ENCODE data around the gene NPFFR1. TPM values are rescaled to one million over a fixed set of nuclear protein-coding genes. Genes with fewer than 3 reads are reported as not detected.

Gene NPFFR1
- total and polyA plus RNA-seq, 3 donors from 2014 or later, result 2.6 to 6.6 (median 2.8) TPM

- no peak overlapping the region for H3K27ac ChIP-seq
- no peak overlapping the region for H3K4me3 ChIP-seq
- TF ChIP-seq CTCF (IDR thresholded peaks at IDR 0.05), result no peak
- no peak for TF ChIP-seq POLR2A (IDR thresholded peaks at IDR 0.05)
- no peaks in the 10 kb centered on the region for H3K27me3 ChIP-seq
- WGBS, 2 donors, result 87 to 91% methylated on average over 6 of the region's 6 CpGs
- no peaks in the 10 kb centered on the region for H3K4me1 ChIP-seq
- intact Hi-C loops (cut with DNase I; ENCODE audit: low total_unique reads), result no loop called here
- no peaks in the 10 kb centered on the region for H3K9me3 ChIP-seq
- no peaks in the 10 kb centered on the region for H3K36me3 ChIP-seq (ENCODE audit: low read depth, missing control alignments)
- DNase-seq, result no peak
Observed at GRCh38 chr10:70280099-70280498, 3.7 kb downstream of the NPFFR1 start.

- no peaks in the 10 kb centered on the region for H3K4me1 ChIP-seq
- no peak for DNase-seq
- H3K4me3 ChIP-seq, result no peak overlapping the region
- no peak overlapping the region for H3K27ac ChIP-seq
- intact Hi-C loops (cut with DNase I; ENCODE audit: low total_unique reads), result no loop called here
- WGBS, 2 donors, result 96 to 100% methylated on average over 3 of the region's 3 CpGs
- no peaks in the 10 kb centered on the region for H3K9me3 ChIP-seq
- no peaks in the 10 kb centered on the region for H3K27me3 ChIP-seq
- TF ChIP-seq POLR2A (IDR thresholded peaks at IDR 0.05) (no peak), CTCF (IDR thresholded peaks at IDR 0.05) (no peak)
- no peaks in the 10 kb centered on the region for H3K36me3 ChIP-seq (ENCODE audit: low read depth, missing control alignments)
Observed at GRCh38 chr10:70277396-70278030, 6.3 kb downstream of the NPFFR1 start.

- WGBS, 2 donors, result 64 to 67% methylated on average over 2 of the region's 2 CpGs
Observed at GRCh38 chr10:70274643-70275042, 9.2 kb downstream of the NPFFR1 start.

GRCh38 chr10:70272925-70273316 lies 10.9 kb downstream of the NPFFR1 start:
- TF ChIP-seq CTCF (IDR thresholded peaks at IDR 0.05) (peak in 2 of 3 experiments; percentile 44 to 64), POLR2A (IDR thresholded peaks at IDR 0.05) (no peak)
- Histone ChIP-seq H3K27ac (no peak overlapping the region), H3K9me3 (no peaks in the 10 kb centered on the region), H3K36me3 (ENCODE audit: low read depth, missing control alignments) (no peaks in the 10 kb centered on the region), H3K4me3 (no peak overlapping the region), H3K27me3 (no peaks in the 10 kb centered on the region), H3K4me1 (no peaks in the 10 kb centered on the region)
- no peak for DNase-seq
- intact Hi-C loops (cut with DNase I; ENCODE audit: low total_unique reads), result no loop called here
- 33 to 35% methylated on average over 4 of the region's 4 CpGs for WGBS, 2 donors

More at GRCh38 chr10:70274643-70275042, 9.2 kb downstream of the NPFFR1 start:
- Histone ChIP-seq H3K4me3 (no peak overlapping the region), H3K27ac (peak overlapping the region in 1 of 2 donors; percentile 0), H3K4me1 (no peaks in the 10 kb centered on the region), H3K27me3 (no peaks in the 10 kb centered on the region), H3K9me3 (no peaks in the 10 kb centered on the region), H3K36me3 (ENCODE audit: low read depth, missing control alignments) (no peaks in the 10 kb centered on the region)
- intact Hi-C loops (cut with DNase I; ENCODE audit: low total_unique reads), result no loop called here
- TF ChIP-seq POLR2A (IDR thresholded peaks at IDR 0.05), result no peak
- TF ChIP-seq CTCF (IDR thresholded peaks at IDR 0.05), result no peak
- peak; percentile 58 for DNase-seq
